Measurements from ENCODE around the gene PIK3R3. TPM values are rescaled to one million over a fixed set of nuclear protein-coding genes. Genes with fewer than 3 reads are reported as not detected.

PIK3R3 gene
- total RNA-seq, 1 experiment from 2014 or later = 36.3 TPM

GRCh38 chr1:46102769-46103476 lies 29.5 kb downstream of the PIK3R3 start:
- Histone ChIP-seq H3K27ac (ENCODE audit: low read length) (no peak overlapping the region), H3K36me3 (ENCODE audit: control insufficient read depth, insufficient read depth, low read length) (no peaks in the 10 kb centered on the region), H3K9me3 (ENCODE audit: control insufficient read depth, insufficient read depth, low read depth, low read length) (peaks cover 4% of the 10 kb centered on the region; the same call in 1 of the 2 replicates), H3K4me3 (ENCODE audit: low read depth in 2 of 2, low read length in 2 of 2) (no peak overlapping the region), H3K27me3 (ENCODE audit: control insufficient read depth, insufficient read depth, low read length) (no peaks in the 10 kb centered on the region), H3K4me1 (ENCODE audit: control insufficient read depth, insufficient read depth, low read length) (no peaks in the 10 kb centered on the region)
- in situ Hi-C loops (cut with HindIII; ENCODE audit: low pct_unique_long_range_greater_than_20kb, low sequenced_read_pairs) = no loop called here
- BruUV-seq (replicated peaks) = no TSS peak
- no peak for TF ChIP-seq POLR2AphosphoS5 (IDR thresholded peaks at IDR 0.05; ENCODE audit: low read depth, low read length)
- no peak for TF ChIP-seq CTCF (IDR thresholded peaks at IDR 0.05)
- TF ChIP-seq SIN3A (IDR thresholded peaks at IDR 0.05; ENCODE audit: borderline replicate concordance, insufficient read depth, low read depth, low read length) = no peak
- TF ChIP-seq REST (IDR thresholded peaks at IDR 0.05; ENCODE audit: insufficient read depth in 1 of 2, low read depth in 2 of 2, low read length in 1 of 2) = no peak
- TF ChIP-seq TCF7L2 (IDR thresholded peaks at IDR 0.05; ENCODE audit: low read depth, low read length) = no peak
- ChIA-PET CTCF (no interaction called here), POLR2A (no interaction called here)
- intact Hi-C loops (cut with micrococcal nuclease; ENCODE audit: unreplicated experiment) = no loop called here
- no peak for DNase-seq (ENCODE audit: low read depth, low spot score)
- ATAC-seq = no peak

GRCh38 chr1:46099215-46099614 lies 33.2 kb downstream of the PIK3R3 start:
- Histone ChIP-seq H3K27ac (ENCODE audit: low read length) (no peak overlapping the region), H3K9me3 (ENCODE audit: control insufficient read depth, insufficient read depth, low read depth, low read length) (peaks cover 4% of the 10 kb centered on the region; the same call in 1 of the 2 replicates), H3K4me3 (ENCODE audit: low read depth in 2 of 2, low read length in 2 of 2) (no peak overlapping the region), H3K27me3 (ENCODE audit: control insufficient read depth, insufficient read depth, low read length) (no peaks in the 10 kb centered on the region), H3K4me1 (ENCODE audit: control insufficient read depth, insufficient read depth, low read length) (0 out of 2 replicates have a peak, but pooled peaks cover 6% of the 10 kb centered on the region), H3K36me3 (ENCODE audit: control insufficient read depth, insufficient read depth, low read length) (no peaks in the 10 kb centered on the region)
- CTCF ChIA-PET = no interaction called here
- intact Hi-C loops (cut with micrococcal nuclease; ENCODE audit: unreplicated experiment) (no loop called here), in situ Hi-C loops (cut with HindIII; ENCODE audit: low pct_unique_long_range_greater_than_20kb, low sequenced_read_pairs) (no loop called here)
- BruUV-seq (replicated peaks) = no TSS peak
- TF ChIP-seq TCF7L2 (IDR thresholded peaks at IDR 0.05; ENCODE audit: low read depth, low read length) = no peak
- TF ChIP-seq SIN3A (IDR thresholded peaks at IDR 0.05; ENCODE audit: borderline replicate concordance, insufficient read depth, low read depth, low read length) = no peak
- no peak for TF ChIP-seq REST (IDR thresholded peaks at IDR 0.05; ENCODE audit: insufficient read depth in 1 of 2, low read depth in 2 of 2, low read length in 1 of 2)
- no peak for TF ChIP-seq CTCF (IDR thresholded peaks at IDR 0.05)
- no peak for TF ChIP-seq POLR2AphosphoS5 (IDR thresholded peaks at IDR 0.05; ENCODE audit: low read depth, low read length)
- ATAC-seq (no peak), DNase-seq (ENCODE audit: low read depth, low spot score) (no peak)
- POLR2A ChIA-PET = interaction anchor here (0.5 kb wide), 1 partner anchor 31 kb away, joined by 3 read pairs; no protein-coding TSS in a partner anchor

Measured in Panc1 (cell line).